A673 (cell line): ENCODE measurements around the gene PTCH1.

Experiments
- EZH2 ChIP-seq: fragments of 200-600 bp; sonication (generic); IDR thresholded peaks from 2 replicates; pipeline ENCODE4 v1.6.1; 2017; ENCODE audit warnings: borderline replicate concordance, low read depth, mild to moderate bottlenecking, mixed read lengths, antibody characterized with exemption, low read length; ENCODE audit not compliant: poor library complexity, severe bottlenecking
- TF ChIP-seq, protein P1 (sequence below): fragments of 300-800, 200-600 bp; sonication (generic); conservative IDR thresholded peaks from 2 replicates; pipeline ENCODE4 v1.5.1; 2017; ENCODE audit warnings: low read depth, mild to moderate bottlenecking, antibody characterized with exemption, low read length, moderate library complexity, mixed read lengths

DNA sequence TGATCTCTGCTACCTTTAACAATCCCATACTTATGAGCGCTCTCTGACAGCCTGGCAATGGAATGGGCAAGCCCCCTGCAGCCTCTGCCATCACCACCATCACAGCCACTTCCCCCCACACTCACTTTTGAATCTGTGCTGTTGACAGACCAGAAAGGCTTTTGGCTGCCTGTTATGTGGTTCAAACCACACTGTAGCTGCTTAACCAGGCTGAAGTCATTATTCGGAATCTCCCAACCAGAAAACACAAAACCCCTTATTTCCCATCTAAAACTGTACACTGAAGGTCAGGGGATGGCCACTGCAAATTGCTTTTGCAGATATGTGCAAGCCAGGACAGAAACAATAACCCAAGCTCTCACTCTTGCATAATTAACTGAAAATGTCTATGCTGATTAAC lies 35.8 kb downstream of the PTCH1 start:
- TF ChIP-seq, protein P1, sequence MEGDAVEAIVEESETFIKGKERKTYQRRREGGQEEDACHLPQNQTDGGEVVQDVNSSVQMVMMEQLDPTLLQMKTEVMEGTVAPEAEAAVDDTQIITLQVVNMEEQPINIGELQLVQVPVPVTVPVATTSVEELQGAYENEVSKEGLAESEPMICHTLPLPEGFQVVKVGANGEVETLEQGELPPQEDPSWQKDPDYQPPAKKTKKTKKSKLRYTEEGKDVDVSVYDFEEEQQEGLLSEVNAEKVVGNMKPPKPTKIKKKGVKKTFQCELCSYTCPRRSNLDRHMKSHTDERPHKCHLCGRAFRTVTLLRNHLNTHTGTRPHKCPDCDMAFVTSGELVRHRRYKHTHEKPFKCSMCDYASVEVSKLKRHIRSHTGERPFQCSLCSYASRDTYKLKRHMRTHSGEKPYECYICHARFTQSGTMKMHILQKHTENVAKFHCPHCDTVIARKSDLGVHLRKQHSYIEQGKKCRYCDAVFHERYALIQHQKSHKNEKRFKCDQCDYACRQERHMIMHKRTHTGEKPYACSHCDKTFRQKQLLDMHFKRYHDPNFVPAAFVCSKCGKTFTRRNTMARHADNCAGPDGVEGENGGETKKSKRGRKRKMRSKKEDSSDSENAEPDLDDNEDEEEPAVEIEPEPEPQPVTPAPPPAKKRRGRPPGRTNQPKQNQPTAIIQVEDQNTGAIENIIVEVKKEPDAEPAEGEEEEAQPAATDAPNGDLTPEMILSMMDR, result no peak
- TF ChIP-seq EZH2, result no peak
